ENCODE results near the gene HOOK1.

HOOK1 gene

DNA sequence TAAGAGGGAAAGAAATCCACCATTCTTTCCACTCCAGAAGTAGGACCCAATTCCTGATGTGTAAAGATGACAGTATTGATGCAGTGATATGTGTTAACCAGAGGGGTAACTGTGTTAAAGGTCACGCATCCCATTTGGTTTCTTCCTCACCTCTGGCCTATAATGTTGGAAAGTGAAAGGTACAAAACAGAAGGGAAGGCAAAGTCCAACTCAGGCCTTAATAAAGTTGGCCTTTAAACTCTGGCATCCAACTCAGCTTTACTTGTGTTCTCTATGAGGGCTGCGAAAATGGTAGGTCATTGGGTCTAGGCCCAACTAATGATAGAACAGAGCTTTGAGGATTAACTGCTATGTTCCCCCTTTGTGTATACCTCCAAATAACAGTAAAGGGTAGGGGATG lies 93.9 kb downstream of the HOOK1 start:
- TF ChIP-seq TAF1 (IDR thresholded peaks at IDR 0.05; ENCODE audit: borderline replicate concordance, insufficient read depth, low read length): no peak
- TF ChIP-seq SIN3A (IDR thresholded peaks at IDR 0.05; ENCODE audit: borderline replicate concordance, insufficient read depth, low read length): no peak
- TF ChIP-seq, protein P1, sequence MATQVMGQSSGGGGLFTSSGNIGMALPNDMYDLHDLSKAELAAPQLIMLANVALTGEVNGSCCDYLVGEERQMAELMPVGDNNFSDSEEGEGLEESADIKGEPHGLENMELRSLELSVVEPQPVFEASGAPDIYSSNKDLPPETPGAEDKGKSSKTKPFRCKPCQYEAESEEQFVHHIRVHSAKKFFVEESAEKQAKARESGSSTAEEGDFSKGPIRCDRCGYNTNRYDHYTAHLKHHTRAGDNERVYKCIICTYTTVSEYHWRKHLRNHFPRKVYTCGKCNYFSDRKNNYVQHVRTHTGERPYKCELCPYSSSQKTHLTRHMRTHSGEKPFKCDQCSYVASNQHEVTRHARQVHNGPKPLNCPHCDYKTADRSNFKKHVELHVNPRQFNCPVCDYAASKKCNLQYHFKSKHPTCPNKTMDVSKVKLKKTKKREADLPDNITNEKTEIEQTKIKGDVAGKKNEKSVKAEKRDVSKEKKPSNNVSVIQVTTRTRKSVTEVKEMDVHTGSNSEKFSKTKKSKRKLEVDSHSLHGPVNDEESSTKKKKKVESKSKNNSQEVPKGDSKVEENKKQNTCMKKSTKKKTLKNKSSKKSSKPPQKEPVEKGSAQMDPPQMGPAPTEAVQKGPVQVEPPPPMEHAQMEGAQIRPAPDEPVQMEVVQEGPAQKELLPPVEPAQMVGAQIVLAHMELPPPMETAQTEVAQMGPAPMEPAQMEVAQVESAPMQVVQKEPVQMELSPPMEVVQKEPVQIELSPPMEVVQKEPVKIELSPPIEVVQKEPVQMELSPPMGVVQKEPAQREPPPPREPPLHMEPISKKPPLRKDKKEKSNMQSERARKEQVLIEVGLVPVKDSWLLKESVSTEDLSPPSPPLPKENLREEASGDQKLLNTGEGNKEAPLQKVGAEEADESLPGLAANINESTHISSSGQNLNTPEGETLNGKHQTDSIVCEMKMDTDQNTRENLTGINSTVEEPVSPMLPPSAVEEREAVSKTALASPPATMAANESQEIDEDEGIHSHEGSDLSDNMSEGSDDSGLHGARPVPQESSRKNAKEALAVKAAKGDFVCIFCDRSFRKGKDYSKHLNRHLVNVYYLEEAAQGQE (IDR thresholded peaks at IDR 0.05; ENCODE audit: insufficient read depth in 1 of 2, low read depth in 2 of 2, low read length in 2 of 2): no peak
- no peak for TF ChIP-seq POLR2AphosphoS5 (IDR thresholded peaks at IDR 0.05; ENCODE audit: low read depth, low read length)
- TF ChIP-seq FOXP2 (optimal IDR thresholded peaks at IDR 0.05; ENCODE audit: borderline replicate concordance, extremely low read depth, extremely low read length, insufficient read depth): no peak

DNA sequence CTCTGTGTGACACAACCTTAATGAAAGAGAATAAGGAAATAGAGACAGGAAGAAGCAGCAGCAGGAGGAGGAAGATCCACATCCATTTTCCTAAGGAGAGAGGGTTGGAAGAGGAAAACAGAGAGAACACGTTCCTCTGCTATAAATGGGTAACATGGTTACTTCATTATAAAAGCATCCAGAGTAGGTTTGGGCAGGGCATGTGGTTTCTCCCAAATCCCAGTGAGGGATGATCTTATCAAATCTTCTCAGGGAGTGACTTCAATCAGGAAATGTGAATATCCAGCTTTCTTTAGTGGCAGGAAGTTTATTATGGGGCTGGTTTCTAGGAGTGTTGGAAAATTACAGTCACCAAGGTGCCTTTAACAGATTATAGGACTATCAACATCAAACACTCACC lies 100.8 kb downstream of the HOOK1 start:
- TF ChIP-seq TAF1 (IDR thresholded peaks at IDR 0.05; ENCODE audit: borderline replicate concordance, insufficient read depth, low read length) (no peak), FOXP2 (optimal IDR thresholded peaks at IDR 0.05; ENCODE audit: borderline replicate concordance, extremely low read depth, extremely low read length, insufficient read depth) (no peak), POLR2AphosphoS5 (IDR thresholded peaks at IDR 0.05; ENCODE audit: low read depth, low read length) (no peak), SIN3A (IDR thresholded peaks at IDR 0.05; ENCODE audit: borderline replicate concordance, insufficient read depth, low read length) (no peak)
- TF ChIP-seq, protein P1 (IDR thresholded peaks at IDR 0.05; ENCODE audit: insufficient read depth in 1 of 2, low read depth in 2 of 2, low read length in 2 of 2): no peak

DNA sequence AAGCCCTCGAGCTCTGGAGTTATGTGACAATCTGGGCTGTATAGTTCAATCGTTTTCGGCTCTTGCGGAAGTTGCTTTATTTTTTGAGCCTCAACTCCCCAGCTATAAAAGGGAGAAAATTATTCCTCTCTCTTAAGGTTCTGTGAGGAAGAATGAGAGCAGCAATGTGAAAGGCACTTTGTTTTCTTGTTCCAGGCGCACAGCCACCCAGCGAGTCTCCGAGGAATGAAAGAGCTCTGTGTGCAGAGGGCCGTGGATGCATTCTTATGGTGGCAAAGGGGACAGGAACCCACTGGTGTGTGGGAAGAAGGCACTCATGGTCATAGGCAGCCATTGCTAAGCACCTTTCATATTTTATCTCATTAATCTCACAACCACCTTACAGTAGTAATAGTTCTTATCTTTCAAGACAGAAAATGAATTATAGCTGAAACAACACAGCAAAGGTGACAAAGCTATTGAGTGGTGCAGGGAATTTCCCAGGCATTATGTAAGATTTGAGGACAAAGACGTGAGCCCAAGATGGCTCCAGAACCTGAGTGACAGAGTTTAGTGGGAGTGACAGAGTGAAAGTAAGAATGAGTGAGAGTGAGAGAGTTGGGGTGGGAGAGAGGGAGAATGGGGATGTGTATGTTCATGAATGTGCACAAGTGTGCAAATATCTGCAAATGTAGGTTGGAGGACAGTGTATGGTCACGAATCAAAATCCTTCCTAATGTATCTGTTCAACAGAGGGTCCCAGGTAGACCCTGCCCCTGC lies 102.5 kb downstream of the HOOK1 start:
- TF ChIP-seq TAF1 (IDR thresholded peaks at IDR 0.05; ENCODE audit: borderline replicate concordance, insufficient read depth, low read length) (no peak), FOXP2 (optimal IDR thresholded peaks at IDR 0.05; ENCODE audit: borderline replicate concordance, extremely low read depth, extremely low read length, insufficient read depth) (no peak)

DNA sequence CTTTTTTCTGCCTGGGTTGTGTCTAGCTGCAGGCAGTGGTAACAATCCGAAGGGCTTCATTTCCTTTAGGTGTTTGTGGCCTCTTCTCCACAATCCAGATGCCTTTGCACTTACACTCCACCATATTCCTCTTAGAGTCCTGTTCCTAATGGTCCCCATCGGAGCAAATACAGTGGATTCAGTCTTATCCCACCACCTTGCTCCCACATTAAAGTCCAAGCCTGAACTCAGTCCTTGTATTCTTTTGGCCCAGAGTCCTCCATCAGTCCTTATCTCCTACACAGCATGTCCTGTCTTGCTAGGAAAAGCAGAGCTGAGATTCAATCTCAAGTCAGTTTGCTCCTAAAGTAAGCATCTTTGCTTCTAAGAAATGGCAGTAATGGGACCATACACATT lies 103.0 kb downstream of the HOOK1 start:
- no peak for TF ChIP-seq TAF1 (IDR thresholded peaks at IDR 0.05; ENCODE audit: borderline replicate concordance, insufficient read depth, low read length)
- TF ChIP-seq POLR2AphosphoS5 (IDR thresholded peaks at IDR 0.05; ENCODE audit: low read depth, low read length): no peak
- no peak for TF ChIP-seq SIN3A (IDR thresholded peaks at IDR 0.05; ENCODE audit: borderline replicate concordance, insufficient read depth, low read length)
- TF ChIP-seq FOXP2 (optimal IDR thresholded peaks at IDR 0.05; ENCODE audit: borderline replicate concordance, extremely low read depth, extremely low read length, insufficient read depth): no peak
- TF ChIP-seq, protein P1 (IDR thresholded peaks at IDR 0.05; ENCODE audit: insufficient read depth in 1 of 2, low read depth in 2 of 2, low read length in 2 of 2): no peak

DNA sequence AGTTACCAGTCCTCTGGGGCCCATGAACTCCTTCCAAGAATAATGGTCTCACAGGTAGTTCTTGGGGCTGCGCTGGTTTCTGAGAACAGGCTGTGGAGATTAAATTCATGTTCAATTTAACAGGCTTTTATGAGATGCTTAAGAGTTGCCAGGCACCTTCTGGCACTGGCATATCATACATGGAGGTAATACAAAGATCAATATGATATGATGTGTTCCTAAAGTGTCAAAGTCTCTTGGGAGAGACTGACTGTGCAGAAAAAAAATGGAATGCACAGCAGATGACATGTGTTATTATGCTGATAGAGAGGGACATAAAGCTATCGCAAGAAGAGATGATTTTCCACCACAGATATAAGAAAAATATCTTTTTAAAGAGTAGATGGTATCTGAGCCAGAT lies 105.0 kb downstream of the HOOK1 start:
- no peak for TF ChIP-seq TAF1 (IDR thresholded peaks at IDR 0.05; ENCODE audit: borderline replicate concordance, insufficient read depth, low read length)
- TF ChIP-seq POLR2AphosphoS5 (IDR thresholded peaks at IDR 0.05; ENCODE audit: low read depth, low read length): no peak
- TF ChIP-seq, protein P1 (IDR thresholded peaks at IDR 0.05; ENCODE audit: insufficient read depth in 1 of 2, low read depth in 2 of 2, low read length in 2 of 2): no peak
- no peak for TF ChIP-seq FOXP2 (optimal IDR thresholded peaks at IDR 0.05; ENCODE audit: borderline replicate concordance, extremely low read depth, extremely low read length, insufficient read depth)
- TF ChIP-seq SIN3A (IDR thresholded peaks at IDR 0.05; ENCODE audit: borderline replicate concordance, insufficient read depth, low read length): no peak

Measured in PFSK-1 (cell line).